SH-SY5Y (cell line): ENCODE data around the gene PCDHGB5.

ENCODE experiments used
- GATA2 ChIP-seq: IDR thresholded peaks from 2 replicates; pipeline ENCODE4 v1.6.1; 2011; ENCODE audit warnings: mild to moderate bottlenecking, low read depth, low read length
- GATA3 ChIP-seq: IDR thresholded peaks from 2 replicates; pipeline ENCODE4 v1.6.1; 2011; ENCODE audit warnings: low read depth, mild to moderate bottlenecking, low read length, moderate library complexity

GRCh38 chr5:141354900-141355469 is 42.8 kb upstream of the PCDHGB5 start, which contains the start of gene PCDHGA4:
- TF ChIP-seq GATA2, result no peak
- TF ChIP-seq GATA3, result no peak
